ENCODE results near the gene STMN3. TPM values are rescaled to one million over a fixed set of nuclear protein-coding genes. Genes with fewer than 3 reads are reported as not detected.

Gene STMN3
- total and polyA plus RNA-seq, 8 donors: 12.6 to 47.0 (median 34.4) TPM

DNA sequence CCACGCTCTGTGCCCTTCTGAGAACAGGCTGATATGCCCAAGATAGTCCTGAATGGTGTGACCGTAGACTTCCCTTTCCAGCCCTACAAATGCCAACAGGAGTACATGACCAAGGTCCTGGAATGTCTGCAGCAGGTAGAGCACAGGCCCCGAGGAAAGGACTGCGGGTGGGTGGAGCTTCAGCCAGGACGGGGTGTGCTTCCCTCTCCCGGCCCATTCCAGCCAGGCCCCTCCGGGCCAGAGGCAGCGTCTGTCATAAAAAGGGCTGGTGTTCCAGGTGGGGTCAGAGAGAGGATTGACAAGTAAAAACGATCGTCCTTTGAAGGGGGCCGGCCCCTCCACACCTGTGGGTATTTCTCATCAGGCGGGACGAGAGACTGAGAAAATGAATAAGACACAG lies 6.1 kb upstream of the STMN3 start:
- Histone ChIP-seq H3K9me3 (no peaks in the 10 kb centered on the region), H3K4me3 (peak overlapping the region; percentile 80 to 82), H3K27ac (peak overlapping the region in 1 of 2 donors; percentile 81), H3K27me3 (peaks cover 0 to 8% of the 10 kb centered on the region in 2 donors), H3K36me3 (peaks cover 0 to 39% of the 10 kb centered on the region in 2 donors), H3K4me1 (peaks cover 13 to 24% of the 10 kb centered on the region in 2 donors)
- intact Hi-C loops (cut with DNase I): no loop called here
- DNase-seq (no peak), ATAC-seq (no peak)
- TF ChIP-seq, protein P1, sequence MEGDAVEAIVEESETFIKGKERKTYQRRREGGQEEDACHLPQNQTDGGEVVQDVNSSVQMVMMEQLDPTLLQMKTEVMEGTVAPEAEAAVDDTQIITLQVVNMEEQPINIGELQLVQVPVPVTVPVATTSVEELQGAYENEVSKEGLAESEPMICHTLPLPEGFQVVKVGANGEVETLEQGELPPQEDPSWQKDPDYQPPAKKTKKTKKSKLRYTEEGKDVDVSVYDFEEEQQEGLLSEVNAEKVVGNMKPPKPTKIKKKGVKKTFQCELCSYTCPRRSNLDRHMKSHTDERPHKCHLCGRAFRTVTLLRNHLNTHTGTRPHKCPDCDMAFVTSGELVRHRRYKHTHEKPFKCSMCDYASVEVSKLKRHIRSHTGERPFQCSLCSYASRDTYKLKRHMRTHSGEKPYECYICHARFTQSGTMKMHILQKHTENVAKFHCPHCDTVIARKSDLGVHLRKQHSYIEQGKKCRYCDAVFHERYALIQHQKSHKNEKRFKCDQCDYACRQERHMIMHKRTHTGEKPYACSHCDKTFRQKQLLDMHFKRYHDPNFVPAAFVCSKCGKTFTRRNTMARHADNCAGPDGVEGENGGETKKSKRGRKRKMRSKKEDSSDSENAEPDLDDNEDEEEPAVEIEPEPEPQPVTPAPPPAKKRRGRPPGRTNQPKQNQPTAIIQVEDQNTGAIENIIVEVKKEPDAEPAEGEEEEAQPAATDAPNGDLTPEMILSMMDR (IDR thresholded peaks at IDR 0.05): no peak

DNA sequence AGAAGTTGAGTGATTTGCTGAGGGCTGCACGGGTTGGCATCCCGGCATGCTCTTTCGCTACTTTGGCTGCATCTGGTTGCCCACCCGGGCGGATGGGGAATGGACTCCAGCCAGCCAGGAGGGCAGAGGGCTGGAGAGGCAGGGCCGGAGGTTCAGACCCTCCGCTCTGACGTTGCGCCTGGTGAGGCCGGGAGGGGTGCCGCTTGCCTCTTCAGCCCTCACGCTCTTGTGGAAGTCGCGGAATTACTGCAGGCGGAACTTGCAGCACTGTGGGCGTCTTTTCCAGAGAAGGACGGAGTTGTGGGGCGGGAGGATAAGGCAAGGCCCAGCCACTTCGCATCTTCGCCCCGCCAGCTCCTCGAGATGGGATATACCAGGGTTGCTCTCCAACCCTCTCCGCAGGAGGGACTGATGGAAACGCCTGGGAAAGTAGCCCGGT lies 5.5 kb upstream of the STMN3 start:
- peaks cover 0 to 14% of the 10 kb centered on the region in 2 donors for H3K27me3 ChIP-seq
- peak overlapping the region; percentile 80 to 82 for H3K4me3 ChIP-seq
- DNase-seq (no peak), ATAC-seq (peak; percentile 30)
- H3K36me3 ChIP-seq: peaks cover 0 to 33% of the 10 kb centered on the region in 2 donors
- TF ChIP-seq, protein P1 (IDR thresholded peaks at IDR 0.05): no peak
- peak overlapping the region; percentile 71 to 81 for H3K27ac ChIP-seq
- intact Hi-C loops (cut with DNase I): no loop called here
- H3K4me1 ChIP-seq: peaks cover 13 to 30% of the 10 kb centered on the region in 2 donors
- H3K9me3 ChIP-seq: no peaks in the 10 kb centered on the region

DNA sequence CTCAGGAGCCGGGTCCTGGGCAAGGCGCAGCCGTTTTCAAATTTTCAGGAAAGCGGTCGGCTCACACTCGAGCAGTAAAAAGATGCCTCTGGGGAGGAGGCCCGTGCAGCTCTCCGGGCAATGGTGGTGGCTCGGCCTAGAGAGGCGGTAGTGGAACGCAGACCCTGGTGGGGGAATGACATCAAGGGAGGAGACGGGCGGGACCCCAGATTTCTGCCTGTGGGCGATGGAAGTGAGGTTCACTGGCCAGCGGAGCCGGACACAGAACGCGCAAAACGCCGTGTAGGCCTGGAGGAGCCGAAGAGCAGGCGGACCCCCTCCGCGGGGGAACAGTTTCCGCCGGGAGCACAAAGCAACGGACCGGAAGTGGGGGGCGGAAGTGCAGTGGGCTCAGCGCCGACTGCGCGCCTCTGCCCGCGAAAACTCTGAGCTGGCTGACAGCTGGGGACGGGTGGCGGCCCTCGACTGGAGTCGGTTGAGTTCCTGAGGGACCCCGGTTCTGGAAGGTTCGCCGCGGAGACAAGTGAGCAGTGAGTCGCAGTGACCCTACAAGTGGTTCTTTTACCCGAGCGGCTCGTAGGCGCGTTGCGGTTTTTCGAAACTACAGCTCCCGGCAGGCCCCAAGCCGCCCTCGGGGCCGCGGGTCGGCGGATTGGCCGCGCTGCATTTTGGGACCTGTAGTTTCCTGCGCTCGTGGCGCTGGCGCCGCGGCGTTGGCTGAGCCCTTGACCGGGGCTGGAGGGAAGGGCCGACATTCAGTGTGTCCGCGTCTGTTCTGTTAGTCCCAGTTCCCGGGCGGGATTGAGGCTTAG lies 4.9 kb upstream of the STMN3 start, which contains the start of gene RTEL1:
TSS of gene RTEL1 (plus strand) at position 376 of the 812 bp plus-strand sequence. CDS start 1,091 bp downstream, outside the sequence.
- peak within 1 kb of the TSS; percentile 80 to 82 for H3K4me3 ChIP-seq
- peak; percentile 97 for ATAC-seq
- intact Hi-C loops (cut with DNase I): no loop called here
- peak; percentile 93 to 98 (median 95) for DNase-seq
- H3K36me3 ChIP-seq: peaks cover 0 to 27% of the 10 kb centered on the region in 2 donors
- TF ChIP-seq, protein P1 (IDR thresholded peaks at IDR 0.05): no peak
- H3K27me3 ChIP-seq: peaks cover 0 to 18% of the 10 kb centered on the region in 2 donors
- no peaks in the 10 kb centered on the region for H3K9me3 ChIP-seq
- peak within 1 kb of the TSS; percentile 81 to 82 for H3K27ac ChIP-seq
- H3K4me1 ChIP-seq: peaks cover 13 to 34% of the 10 kb centered on the region in 2 donors

DNA sequence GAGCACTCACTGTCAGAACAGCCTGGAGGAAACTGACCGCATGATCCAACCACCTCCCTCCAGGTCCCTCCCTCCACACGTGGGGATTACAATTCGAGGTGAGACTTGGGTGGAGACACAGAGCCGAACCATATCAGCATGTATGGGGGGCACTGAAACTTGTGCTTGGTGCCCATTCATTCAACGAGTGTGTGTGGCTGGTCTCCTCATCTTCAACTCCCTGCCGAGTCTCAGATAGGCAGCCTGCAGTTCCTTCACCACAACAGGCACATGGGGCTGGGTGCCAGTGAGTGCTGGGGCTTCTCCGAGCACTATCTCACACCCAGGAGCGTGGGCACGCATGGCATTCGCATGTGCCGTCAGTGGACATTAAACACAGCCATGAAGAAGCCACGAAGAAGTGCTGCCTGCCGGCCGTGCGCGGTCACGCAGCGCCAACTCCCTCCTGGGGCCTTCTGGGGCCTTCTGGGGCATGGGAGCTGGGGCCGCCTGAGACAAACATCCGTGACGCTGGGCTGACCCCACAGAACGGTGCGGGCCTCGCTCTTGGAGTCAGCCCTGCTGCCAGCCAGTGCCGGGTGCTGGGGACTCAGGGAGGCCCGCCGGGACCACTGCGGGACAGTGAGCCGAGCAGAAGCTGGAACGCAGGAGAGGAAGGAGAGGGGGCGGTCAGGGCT lies 4.2 kb upstream of the STMN3 start:
- H3K4me1 ChIP-seq: peaks cover 13 to 42% of the 10 kb centered on the region in 2 donors
- ATAC-seq: no peak
- peak overlapping the region; percentile 80 to 82 for H3K4me3 ChIP-seq
- no peak for DNase-seq
- intact Hi-C loops (cut with DNase I): no loop called here
- peaks cover 4 to 26% of the 10 kb centered on the region in 2 donors for H3K27me3 ChIP-seq
- peaks cover 0 to 19% of the 10 kb centered on the region in 2 donors for H3K36me3 ChIP-seq
- H3K9me3 ChIP-seq: no peaks in the 10 kb centered on the region
- TF ChIP-seq, protein P1 (IDR thresholded peaks at IDR 0.05): no peak
- H3K27ac ChIP-seq: peak overlapping the region; percentile 81 to 82

DNA sequence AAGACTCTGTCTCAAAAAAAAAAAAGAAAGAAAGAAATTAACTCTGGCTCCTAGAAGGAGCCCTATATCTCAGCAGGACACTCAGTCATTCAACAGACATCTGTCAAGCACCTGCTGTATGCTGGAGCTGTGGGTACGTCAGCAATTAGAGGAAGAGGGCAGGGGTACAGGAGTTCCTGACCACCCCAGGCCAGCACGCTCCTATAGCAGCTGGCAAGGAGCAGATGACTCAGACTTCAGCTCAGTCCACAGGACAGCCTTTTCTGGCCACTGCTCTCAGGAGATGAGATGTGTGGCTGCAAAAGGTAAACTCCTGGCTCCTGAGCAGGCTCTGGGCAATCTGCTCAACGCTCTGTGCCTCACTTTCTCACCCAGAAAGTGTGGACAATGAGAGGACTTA lies 3.2 kb upstream of the STMN3 start:
- no peak overlapping the region for H3K27ac ChIP-seq
- DNase-seq: no peak
- peaks cover 19 to 51% of the 10 kb centered on the region in 2 donors for H3K4me1 ChIP-seq
- peaks cover 13 to 35% of the 10 kb centered on the region in 2 donors for H3K27me3 ChIP-seq
- no peaks in the 10 kb centered on the region for H3K9me3 ChIP-seq
- H3K4me3 ChIP-seq: no peak overlapping the region
- no peak for ATAC-seq
- peaks cover 0 to 10% of the 10 kb centered on the region in 2 donors for H3K36me3 ChIP-seq
- intact Hi-C loops (cut with DNase I): no loop called here
- TF ChIP-seq, protein P1 (IDR thresholded peaks at IDR 0.05): no peak

Data from left lung (tissue), 10 donors.